ENCODE data around the gene PRKCE. TPM values are rescaled to one million over a fixed set of nuclear protein-coding genes. Genes with fewer than 3 reads are reported as not detected.

The PRKCE gene
- total and polyA plus RNA-seq, 2 experiments from 2014 or later, result 0.94 to 1.2 TPM

DNA sequence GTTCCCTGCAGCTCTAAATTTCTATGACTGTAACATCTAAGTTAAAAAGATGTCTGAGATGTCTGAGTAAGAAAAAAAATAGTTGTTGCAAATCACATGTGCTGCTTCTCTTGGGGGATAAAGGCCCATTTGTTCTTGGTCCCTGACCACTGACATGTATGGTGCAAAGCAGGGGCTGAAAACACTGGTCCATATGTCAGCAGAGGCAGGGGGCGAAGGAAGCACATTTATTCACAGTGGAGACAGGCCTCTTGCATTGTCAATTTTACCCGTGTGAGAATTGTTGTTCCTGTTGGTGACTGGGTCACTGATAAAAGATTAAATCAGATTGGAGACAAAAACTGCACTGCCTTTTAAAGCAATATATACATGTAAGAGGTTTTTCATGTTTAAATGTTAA, 38.8 kb downstream of the PRKCE start:
- 0 out of 2 replicates have a peak, but pooled peaks cover 4% of the 10 kb centered on the region for H3K9me2 ChIP-seq (ENCODE audit: insufficient read depth)
- no peaks in the 10 kb centered on the region for H3K79me2 ChIP-seq (replicated peaks; ENCODE audit: insufficient read depth)
- H3K4me3 ChIP-seq, result no peak overlapping the region
- no peaks in the 10 kb centered on the region for H3F3A ChIP-seq (replicated peaks; ENCODE audit: low read depth)
- Mint-ChIP-seq H3K27ac (no peak overlapping the region), H3K36me3 (ENCODE audit: low read depth) (no peaks in the 10 kb centered on the region), H3K4me1 (no peaks in the 10 kb centered on the region; the same call in 1 of the 3 replicates), H3K9me3 (no peaks in the 10 kb centered on the region), H3K27me3 (ENCODE audit: insufficient read depth, low read depth, poor library complexity) (no peaks in the 10 kb centered on the region), H3K4me3 (no peak overlapping the region)
- H3K4me2 ChIP-seq, result no peak overlapping the region
- H4K20me1 ChIP-seq (replicated peaks; ENCODE audit: insufficient read depth), result no peaks in the 10 kb centered on the region
- ATAC-seq (no peak), DNase-seq (ENCODE audit: low spot score) (no peak)
- TF ChIP-seq EZH2phosphoT487 (IDR thresholded peaks at IDR 0.05; ENCODE audit: unreplicated experiment) (no peak), CREB1 (CRISPR knock-in tag; IDR thresholded peaks at IDR 0.05; ENCODE audit: low read depth) (no peak), ETS1 (IDR thresholded peaks at IDR 0.05) (no peak), EZH2 (IDR thresholded peaks at IDR 0.05; ENCODE audit: low read depth, unreplicated experiment) (no peak), POLR2AphosphoS5 (IDR thresholded peaks at IDR 0.05; ENCODE audit: low read depth) (no peak), STAT1 (IDR thresholded peaks at IDR 0.05; ENCODE audit: unreplicated experiment) (no peak), JUNB (IDR thresholded peaks at IDR 0.05; ENCODE audit: unreplicated experiment) (no peak)
- TF ChIP-seq, protein P1, sequence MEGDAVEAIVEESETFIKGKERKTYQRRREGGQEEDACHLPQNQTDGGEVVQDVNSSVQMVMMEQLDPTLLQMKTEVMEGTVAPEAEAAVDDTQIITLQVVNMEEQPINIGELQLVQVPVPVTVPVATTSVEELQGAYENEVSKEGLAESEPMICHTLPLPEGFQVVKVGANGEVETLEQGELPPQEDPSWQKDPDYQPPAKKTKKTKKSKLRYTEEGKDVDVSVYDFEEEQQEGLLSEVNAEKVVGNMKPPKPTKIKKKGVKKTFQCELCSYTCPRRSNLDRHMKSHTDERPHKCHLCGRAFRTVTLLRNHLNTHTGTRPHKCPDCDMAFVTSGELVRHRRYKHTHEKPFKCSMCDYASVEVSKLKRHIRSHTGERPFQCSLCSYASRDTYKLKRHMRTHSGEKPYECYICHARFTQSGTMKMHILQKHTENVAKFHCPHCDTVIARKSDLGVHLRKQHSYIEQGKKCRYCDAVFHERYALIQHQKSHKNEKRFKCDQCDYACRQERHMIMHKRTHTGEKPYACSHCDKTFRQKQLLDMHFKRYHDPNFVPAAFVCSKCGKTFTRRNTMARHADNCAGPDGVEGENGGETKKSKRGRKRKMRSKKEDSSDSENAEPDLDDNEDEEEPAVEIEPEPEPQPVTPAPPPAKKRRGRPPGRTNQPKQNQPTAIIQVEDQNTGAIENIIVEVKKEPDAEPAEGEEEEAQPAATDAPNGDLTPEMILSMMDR (conservative IDR thresholded peaks at IDR 0.05; ENCODE audit: low read depth in 2 of 2), result no peak
- H3K27ac ChIP-seq (ENCODE audit: low read depth), result no peak overlapping the region
- H3K27me3 ChIP-seq (ENCODE audit: insufficient read depth), result no peaks in the 10 kb centered on the region
- H2AFZ ChIP-seq, result no peak overlapping the region
- H3K36me3 ChIP-seq (ENCODE audit: insufficient read depth), result no peaks in the 10 kb centered on the region
- no peaks in the 10 kb centered on the region for H3K4me1 ChIP-seq (ENCODE audit: insufficient read depth)

DNA sequence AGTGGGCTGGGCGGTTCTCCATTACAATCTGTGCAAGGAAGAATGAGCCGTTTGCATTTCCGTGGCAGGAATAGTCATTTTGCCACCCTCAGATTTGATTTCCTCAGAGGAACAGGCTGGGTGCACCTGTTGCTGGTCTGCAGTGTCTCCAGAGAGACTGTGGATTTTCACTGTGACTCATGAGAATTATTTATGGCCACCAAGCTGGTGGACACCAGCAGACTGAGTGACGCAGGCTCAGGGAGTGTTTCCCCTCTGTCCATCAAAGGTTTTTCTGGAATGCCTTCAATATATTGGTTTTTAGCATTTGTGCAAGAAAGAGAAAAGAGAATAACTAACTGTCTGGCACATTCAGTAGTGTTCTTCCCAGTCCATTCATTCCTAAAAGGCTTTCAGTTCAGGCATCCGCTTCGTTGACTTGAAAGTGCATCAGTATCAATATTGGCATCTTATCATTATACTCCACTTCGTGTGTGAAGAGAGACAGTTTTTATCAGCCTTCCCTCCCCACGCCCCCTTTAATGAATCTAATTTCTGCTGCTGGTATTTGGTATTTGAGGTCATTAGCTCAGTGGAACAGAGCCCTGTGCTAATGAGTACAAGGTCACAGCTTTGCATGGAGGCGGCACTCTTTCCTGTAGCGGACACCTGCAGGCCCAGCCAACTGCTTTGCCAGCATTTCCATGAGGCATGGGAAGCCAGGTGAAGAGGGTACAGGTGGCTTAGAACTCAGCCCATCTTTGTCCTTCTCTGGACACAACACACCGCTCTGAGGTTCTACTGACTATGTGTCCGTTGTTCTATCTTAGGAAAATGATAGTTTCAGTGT, 39.9 kb downstream of the PRKCE start:
- H3F3A ChIP-seq (replicated peaks; ENCODE audit: low read depth), result no peaks in the 10 kb centered on the region
- no peak overlapping the region for H3K27ac Mint-ChIP-seq
- H3K27me3 Mint-ChIP-seq (ENCODE audit: insufficient read depth, low read depth, poor library complexity), result no peaks in the 10 kb centered on the region
- no peak overlapping the region for H3K4me3 Mint-ChIP-seq
- H3K4me1 Mint-ChIP-seq, result no peaks in the 10 kb centered on the region; the same call in 1 of the 3 replicates
- H3K79me2 ChIP-seq (replicated peaks; ENCODE audit: insufficient read depth), result no peaks in the 10 kb centered on the region
- no peak overlapping the region for H3K27ac ChIP-seq (ENCODE audit: low read depth)
- no peak overlapping the region for H3K4me2 ChIP-seq
- no peak overlapping the region for H2AFZ ChIP-seq
- H3K27me3 ChIP-seq (ENCODE audit: insufficient read depth), result no peaks in the 10 kb centered on the region
- no peaks in the 10 kb centered on the region for H4K20me1 ChIP-seq (replicated peaks; ENCODE audit: insufficient read depth)
- no peak overlapping the region for H3K4me3 ChIP-seq
- DNase-seq (ENCODE audit: low spot score), result no peak
- H3K9me3 Mint-ChIP-seq, result no peaks in the 10 kb centered on the region
- H3K9me2 ChIP-seq (ENCODE audit: insufficient read depth), result 0 out of 2 replicates have a peak, but pooled peaks cover 4% of the 10 kb centered on the region
- H3K36me3 ChIP-seq (ENCODE audit: insufficient read depth), result no peaks in the 10 kb centered on the region
- H3K4me1 ChIP-seq (ENCODE audit: insufficient read depth), result no peaks in the 10 kb centered on the region
- H3K36me3 Mint-ChIP-seq (ENCODE audit: low read depth), result no peaks in the 10 kb centered on the region
- ATAC-seq, result no peak
- TF ChIP-seq CREB1 (CRISPR knock-in tag; IDR thresholded peaks at IDR 0.05; ENCODE audit: low read depth), result no peak
- no peak for TF ChIP-seq REST (IDR thresholded peaks at IDR 0.05; ENCODE audit: unreplicated experiment)
- no peak for TF ChIP-seq ZNF114 (CRISPR knock-in tag; IDR thresholded peaks at IDR 0.05)
- TF ChIP-seq STAT1 (IDR thresholded peaks at IDR 0.05; ENCODE audit: unreplicated experiment), result no peak
- no peak for TF ChIP-seq JUNB (IDR thresholded peaks at IDR 0.05; ENCODE audit: unreplicated experiment)
- TF ChIP-seq EZH2phosphoT487 (IDR thresholded peaks at IDR 0.05; ENCODE audit: unreplicated experiment), result no peak
